GM23338 (cell line): Measurements from ENCODE around the gene RNF150.

Experiments used
- CTCF ChIP-seq, 2 experiments: fragments of 200-600 bp in 1 of 2; sonication (generic) in 1 of 2; conservative IDR thresholded peaks; 2 replicates each; pipeline versions ENCODE4 v1.5.1 to v1.6.1; 2016 to 2017; ENCODE audit warnings: antibody characterized with exemption in 2 of 2, low read depth in 2 of 2, mild to moderate bottlenecking in 2 of 2, moderate library complexity in 1 of 2
- EZH2 ChIP-seq: fragments of 200-600 bp; sonication (generic); IDR thresholded peaks from one replicate; pipeline ENCODE4 v1.8.0; 2017; ENCODE audit warnings: antibody characterized with exemption, mild to moderate bottlenecking, low read depth; ENCODE audit not compliant: unreplicated experiment
- POLR2AphosphoS5 ChIP-seq: IDR thresholded peaks from 2 replicates; pipeline ENCODE4 v1.6.1; 2016; ENCODE audit warnings: antibody characterized with exemption, low read depth

DNA sequence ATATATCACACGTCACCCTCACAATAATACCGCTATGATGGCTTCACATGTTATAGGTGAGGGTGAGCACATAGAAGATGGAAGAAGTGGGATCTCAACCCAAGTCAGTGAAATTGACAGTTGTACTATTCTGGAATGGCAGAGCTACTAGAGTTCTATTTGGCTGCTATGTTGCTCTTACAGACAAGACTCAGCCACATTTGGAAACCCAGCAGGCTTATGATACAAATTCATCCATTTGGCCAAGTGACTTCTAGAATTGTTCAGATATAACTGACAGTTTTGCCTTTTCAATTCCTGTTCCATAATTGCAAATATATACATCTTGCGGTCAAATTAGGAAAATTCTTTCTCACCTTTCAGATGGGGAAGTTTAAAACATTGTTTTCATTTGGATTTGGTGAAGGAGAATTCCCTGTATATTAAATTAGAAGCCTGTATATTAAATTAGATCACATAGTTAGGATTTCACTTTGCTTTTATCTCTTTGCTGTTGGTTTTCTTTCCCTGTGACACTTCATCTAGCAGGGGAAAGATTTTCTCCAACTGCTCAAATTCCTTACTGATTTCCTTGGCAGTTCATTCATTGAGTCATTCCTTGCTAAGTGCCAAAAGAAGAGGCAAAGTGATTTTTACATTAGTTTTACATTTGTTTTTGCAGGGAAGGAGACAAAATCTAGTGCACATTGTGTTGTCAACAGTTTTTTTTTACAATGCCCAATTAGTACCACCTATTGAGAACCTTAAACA, 256.5 kb downstream of the RNF150 start:
- TF ChIP-seq CTCF (conservative IDR thresholded peaks at IDR 0.05; ENCODE audit: low read depth in 2 of 2) (no peak), EZH2 (no peak), POLR2AphosphoS5 (no peak)
